Left lung (tissue), 10 donors: Measurements from ENCODE around the gene MYOT. TPM values are rescaled to one million over a fixed set of nuclear protein-coding genes. Genes with fewer than 3 reads are reported as not detected.

Experiments used
- ATAC-seq: fragments of 200-7000 bp; cut with Tn5 transposase; one replicate; pipeline ENCODE4 v1.9.1; 2020; ENCODE audit warnings: moderate library complexity
- DNase-seq, 4 donors: peaks; one replicate each; pipeline ENCODE4 v3.0.0-alpha.2; 2013 to 2020
- H3K27ac ChIP-seq, 2 donors: fragments of 200-600 bp; sonication (generic) in 1 of 2; one replicate each; pipeline versions ENCODE4 v1.5.0 to v1.8.0; 2020 to 2021
- H3K27me3 ChIP-seq, 2 donors: fragments of 200-600 bp; sonication (generic) in 1 of 2; one replicate each; pipeline versions ENCODE4 v1.5.0 to v1.8.0; 2020 to 2021
- H3K36me3 ChIP-seq, 2 donors: fragments of 200-600 bp; sonication (generic) in 1 of 2; one replicate each; pipeline versions ENCODE4 v1.5.0 to v1.8.0; 2020 to 2021
- H3K4me1 ChIP-seq, 2 donors: fragments of 200-600 bp; one replicate each; pipeline ENCODE4 v1.8.0; 2021
- H3K4me3 ChIP-seq, 2 donors: fragments of 200-600 bp; sonication (generic) in 1 of 2; one replicate each; pipeline versions ENCODE4 v1.5.0 to v1.8.0; 2020 to 2021; ENCODE audit warnings: mild to moderate bottlenecking in 1 of 2
- H3K9me3 ChIP-seq, 2 donors: fragments of 200-600 bp; sonication (generic) in 1 of 2; one replicate each; pipeline versions ENCODE4 v1.5.0 to v1.8.0; 2020 to 2021
- CTCF ChIP-seq, 2 donors: fragments of 200-600 bp; sonication (generic) in 1 of 2; IDR thresholded peaks; one replicate each; pipeline versions ENCODE4 v1.5.0 to v1.8.0; 2021; ENCODE audit warnings: antibody characterized with exemption in 2 of 2
- intact Hi-C, 2 donors: fragments of 100-400 bp; cut with DNase I; formaldehyde crosslinking; loops; one replicate each; pipeline versions ENCODE4 v1.11.2 to v1.14.2; 2022
- polyA plus RNA-seq, 6 donors: library from polyadenylated mRNA; unstranded; fragments of 120-200 nt; gene quantifications; one replicate each; pipeline ENCODE4 v1.2.1, GENCODE V29; 2013; ENCODE audit not compliant: insufficient read length in 6 of 6
- total RNA-seq, 2 donors: library from RNA; stranded (reverse); fragmentation: NEBNext Ultra II Directional; extraction: Animal tissue kit (Norgen Biotek cat#: 25700); gene quantifications; one replicate each; pipeline ENCODE4 v1.2.1, GENCODE V29; 2021
- donor health status: DM: no; HTN: yes; CAD: no.
- donor health status: DM: no; HTN: no; CAD: no.

The MYOT gene
- total and polyA plus RNA-seq, 8 donors: 0.52 to 2.0 (median 1.2) TPM; not detected in 1

- Histone ChIP-seq H3K27me3 (no peaks in the 10 kb centered on the region), H3K9me3 (no peaks in the 10 kb centered on the region), H3K36me3 (no peaks in the 10 kb centered on the region), H3K4me3 (no peak overlapping the region), H3K27ac (no peak overlapping the region), H3K4me1 (no peaks in the 10 kb centered on the region)
- intact Hi-C loops: no loop called here
- peak in 1 of 2 donors; percentile 15 for TF ChIP-seq CTCF (IDR thresholded peaks at IDR 0.05)
- no peak for DNase-seq
- ATAC-seq: peak; percentile 43
Measured at GRCh38 chr5:137831526-137831925, 36.1 kb upstream of the MYOT start.

- intact Hi-C loops: no loop called here
- Histone ChIP-seq H3K4me3 (no peak overlapping the region), H3K9me3 (no peaks in the 10 kb centered on the region), H3K4me1 (no peaks in the 10 kb centered on the region), H3K27ac (no peak overlapping the region), H3K27me3 (no peaks in the 10 kb centered on the region), H3K36me3 (no peaks in the 10 kb centered on the region)
- no peak for DNase-seq
- TF ChIP-seq CTCF (IDR thresholded peaks at IDR 0.05): no peak
- no peak for ATAC-seq
Measured at GRCh38 chr5:137832416-137832815, 35.2 kb upstream of the MYOT start.

- no peaks in the 10 kb centered on the region for H3K36me3 ChIP-seq
- no peaks in the 10 kb centered on the region for H3K4me1 ChIP-seq
- no peaks in the 10 kb centered on the region for H3K9me3 ChIP-seq
- no peak overlapping the region for H3K27ac ChIP-seq
- no peaks in the 10 kb centered on the region for H3K27me3 ChIP-seq
- DNase-seq: no peak
- intact Hi-C loops: no loop called here
- ATAC-seq: peak; percentile 73
- TF ChIP-seq CTCF (IDR thresholded peaks at IDR 0.05): no peak
- H3K4me3 ChIP-seq: no peak overlapping the region
Measured at GRCh38 chr5:137833463-137833862, 34.2 kb upstream of the MYOT start.

- intact Hi-C loops: no loop called here
- DNase-seq: no peak
- Histone ChIP-seq H3K27ac (no peak overlapping the region), H3K4me1 (no peaks in the 10 kb centered on the region), H3K36me3 (no peaks in the 10 kb centered on the region), H3K27me3 (no peaks in the 10 kb centered on the region), H3K4me3 (no peak overlapping the region), H3K9me3 (no peaks in the 10 kb centered on the region)
- no peak for TF ChIP-seq CTCF (IDR thresholded peaks at IDR 0.05)
- no peak for ATAC-seq
Measured at GRCh38 chr5:137834498-137835049, 33.1 kb upstream of the MYOT start.

GRCh38 chr5:137836298-137836697, 31.4 kb upstream of the MYOT start:
- Histone ChIP-seq H3K27ac (no peak overlapping the region), H3K36me3 (no peaks in the 10 kb centered on the region), H3K4me3 (no peak overlapping the region), H3K4me1 (no peaks in the 10 kb centered on the region), H3K27me3 (no peaks in the 10 kb centered on the region), H3K9me3 (no peaks in the 10 kb centered on the region)
- no peak for TF ChIP-seq CTCF (IDR thresholded peaks at IDR 0.05)
- intact Hi-C loops: no loop called here
- ATAC-seq (no peak), DNase-seq (no peak)
